Neuronal stem cell (in vitro differentiated cells): Measurements from ENCODE around the gene ITGA8.

Experiments
- DNase-seq: peaks from one replicate; pipeline ENCODE4 v3.0.0-alpha.2; 2013; ENCODE audit warnings: low spot score
- H2AFZ ChIP-seq: one replicate; pipeline ENCODE4 v1.6.1; 2013; ENCODE audit warnings: mild to moderate bottlenecking, low read length, inconsistent platforms
- H2AK5ac ChIP-seq: 2 replicates; pipeline ENCODE4 v1.6.1; 2013; ENCODE audit warnings: low read depth, mild to moderate bottlenecking, inconsistent platforms, low read length, moderate library complexity, mixed read lengths
- H2BK120ac ChIP-seq: 2 replicates; pipeline ENCODE4 v1.6.1; 2013; ENCODE audit warnings: low read depth, mild to moderate bottlenecking, inconsistent platforms, low read length, moderate library complexity, mixed read lengths
- H2BK12ac ChIP-seq: one replicate; pipeline ENCODE4 v1.6.1; 2013; ENCODE audit warnings: low read length, inconsistent platforms
- H2BK15ac ChIP-seq: 2 replicates; pipeline ENCODE4 v1.6.1; 2013; ENCODE audit warnings: mild to moderate bottlenecking, low read length, inconsistent platforms, mixed read lengths
- H2BK5ac ChIP-seq: one replicate; pipeline ENCODE4 v1.6.1; 2013; ENCODE audit warnings: inconsistent platforms, mild to moderate bottlenecking, low read length, moderate library complexity
- H3K14ac ChIP-seq: one replicate; pipeline ENCODE4 v1.6.1; 2013; ENCODE audit warnings: low read length, inconsistent platforms
- H3K18ac ChIP-seq: 2 replicates; pipeline ENCODE4 v1.6.1; 2013; ENCODE audit warnings: low read length, inconsistent platforms
- H3K23ac ChIP-seq: 2 replicates; pipeline ENCODE4 v1.6.1; 2013; ENCODE audit warnings: low read depth, mild to moderate bottlenecking, mixed read lengths, low read length, inconsistent platforms; ENCODE audit not compliant: poor library complexity
- H3K27ac ChIP-seq: replicated peaks from 3 replicates; pipeline ENCODE4 v1.5.1; 2013; ENCODE audit warnings: low read length, inconsistent platforms
- H3K27me3 ChIP-seq, 3 experiments: 2 replicates each; pipeline ENCODE4 v1.6.1; 2013; ENCODE audit warnings: low read length in 3 of 3, mild to moderate bottlenecking in 2 of 3, inconsistent platforms in 1 of 3, low read depth in 1 of 3, mixed read lengths in 1 of 3, moderate library complexity in 1 of 3; ENCODE audit not compliant: control insufficient read depth in 3 of 3, insufficient read depth in 3 of 3
- H3K36me3 ChIP-seq, 2 donors: replicated peaks in 1 of 2; 2 replicates each; pipeline ENCODE4 v1.6.1; 2013; ENCODE audit warnings: low read length in 2 of 2; ENCODE audit not compliant: control insufficient read depth in 2 of 2, insufficient read depth in 2 of 2
- H3K4ac ChIP-seq: 2 replicates; pipeline ENCODE4 v1.6.1; 2013; ENCODE audit warnings: inconsistent platforms, mild to moderate bottlenecking, low read length, moderate library complexity
- H3K4me1 ChIP-seq, 2 donors: 1 replicate in 1 of 2; 2 replicates in 1 of 2; pipeline ENCODE4 v1.6.1; 2013; ENCODE audit warnings: low read length in 2 of 2, low read depth in 1 of 2; ENCODE audit not compliant: control insufficient read depth in 2 of 2, insufficient read depth in 1 of 2
- H3K4me2 ChIP-seq: one replicate; pipeline ENCODE4 v1.6.1; 2013; ENCODE audit warnings: mild to moderate bottlenecking, low read length, inconsistent platforms; ENCODE audit not compliant: insufficient read depth, poor library complexity, severe bottlenecking
- H3K4me3 ChIP-seq, 2 donors: 2 replicates each; pipeline ENCODE4 v1.5.1; 2013; ENCODE audit warnings: low read length in 2 of 2, mild to moderate bottlenecking in 2 of 2, inconsistent platforms in 1 of 2, moderate library complexity in 1 of 2
- H3K79me1 ChIP-seq: one replicate; pipeline ENCODE4 v1.6.1; 2013; ENCODE audit warnings: low read depth, mild to moderate bottlenecking, inconsistent platforms, low read length, moderate library complexity
- H3K9ac ChIP-seq: one replicate; pipeline ENCODE4 v1.6.1; 2013; ENCODE audit warnings: mild to moderate bottlenecking, low read depth, low read length, inconsistent platforms; ENCODE audit not compliant: poor library complexity
- H3K9me3 ChIP-seq, 2 donors: replicated peaks in 1 of 2; 2 replicates each; pipeline versions ENCODE3 to v1.6.1; 2013; ENCODE audit warnings: low read length in 2 of 2, mild to moderate bottlenecking in 2 of 2, inconsistent platforms in 1 of 2, low read depth in 1 of 2, mixed read lengths in 1 of 2, moderate library complexity in 1 of 2; ENCODE audit not compliant: control insufficient read depth in 2 of 2, insufficient read depth in 1 of 2
- H4K8ac ChIP-seq: one replicate; pipeline ENCODE4 v1.6.1; 2013; ENCODE audit warnings: low read depth, mild to moderate bottlenecking, inconsistent platforms, low read length, moderate library complexity
- H4K91ac ChIP-seq: one replicate; pipeline ENCODE4 v1.6.1; 2013; ENCODE audit warnings: low read length, low read depth, mild to moderate bottlenecking, inconsistent platforms; ENCODE audit not compliant: poor library complexity
- WGBS, 2 donors: extraction: QIAGEN DNeasy Blood & Tissue Kit; methylation state at CpG; one replicate each; pipeline ENCODE4 v1.1.7; 2013; ENCODE audit warnings: missing lambda C conversion rate in 2 of 2, mixed read lengths in 1 of 2; ENCODE audit not compliant: insufficient read length in 2 of 2, insufficient replicate concordance in 1 of 2; ENCODE audit errors: extremely low coverage in 2 of 2; 5-methylcytosine and 5-hydroxymethylcytosine counted together

ITGA8 gene

GRCh38 chr10:15545884-15546283 lies 173.8 kb downstream of the ITGA8 start:
- no CpG with 5 or more reads among the region's 4 CpGs for WGBS, 2 donors
- H3K9me3 ChIP-seq: peaks cover 0 to 3% of the 10 kb centered on the region in 2 donors
- H2AFZ ChIP-seq: no peak overlapping the region

DNA sequence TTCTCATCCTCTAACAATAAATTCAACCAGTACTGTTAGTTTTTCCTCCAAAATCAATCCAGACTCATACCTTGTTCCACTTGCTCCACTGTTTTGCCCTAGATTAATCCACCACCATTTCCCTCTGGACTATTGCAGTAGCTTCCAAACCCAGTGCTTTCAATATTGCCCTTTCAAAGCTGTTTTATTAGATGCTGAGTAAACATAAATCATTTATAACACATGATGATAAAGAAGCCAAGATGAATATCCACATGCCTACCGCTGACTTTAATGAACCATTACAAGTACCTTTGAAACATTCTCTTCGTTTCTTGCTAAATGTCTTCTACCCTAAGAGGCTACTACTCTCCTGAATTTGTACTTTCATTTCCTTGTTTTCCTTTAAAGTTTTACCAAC lies 174.5 kb downstream of the ITGA8 start:
- no peaks in the 10 kb centered on the region for H3K36me3 ChIP-seq
- H3K4me1 ChIP-seq: no peaks in the 10 kb centered on the region
- H3K4me2 ChIP-seq: no peak overlapping the region
- H3K4me3 ChIP-seq: no peak overlapping the region
- H3K27ac ChIP-seq: no peak overlapping the region
- no peak overlapping the region for H3K9ac ChIP-seq
- no peak overlapping the region for H2AFZ ChIP-seq
- no peak overlapping the region for H2BK120ac ChIP-seq
- no peaks in the 10 kb centered on the region for H3K79me1 ChIP-seq
- no peak overlapping the region for H2BK12ac ChIP-seq
- H4K91ac ChIP-seq: no peak overlapping the region
- no peak for DNase-seq
- H3K18ac ChIP-seq: no peak overlapping the region
- WGBS, 2 donors: no CpG with 5 or more reads among the region's 2 CpGs
- H2BK5ac ChIP-seq: no peak overlapping the region
- H4K8ac ChIP-seq: no peak overlapping the region
- H3K23ac ChIP-seq: no peak overlapping the region
- H2AK5ac ChIP-seq: no peak overlapping the region
- H3K27me3 ChIP-seq: no peaks in the 10 kb centered on the region
- no peak overlapping the region for H2BK15ac ChIP-seq
- H3K4ac ChIP-seq: no peak overlapping the region
- no peak overlapping the region for H3K14ac ChIP-seq
- peaks cover 0 to under 1% of the 10 kb centered on the region in 2 donors for H3K9me3 ChIP-seq

More at GRCh38 chr10:15545884-15546283, 173.8 kb downstream of the ITGA8 start:
- Histone ChIP-seq H4K91ac (no peak overlapping the region), H3K27ac (no peak overlapping the region), H2BK12ac (no peak overlapping the region), H3K4ac (no peak overlapping the region), H4K8ac (peak overlapping the region; percentile 76), H3K9ac (no peak overlapping the region), H3K14ac (no peak overlapping the region), H3K36me3 (no peaks in the 10 kb centered on the region), H2BK120ac (no peak overlapping the region), H2BK15ac (no peak overlapping the region), H2BK5ac (no peak overlapping the region), H3K79me1 (no peaks in the 10 kb centered on the region), H3K23ac (no peak overlapping the region), H3K4me1 (no peaks in the 10 kb centered on the region), H3K18ac (peak overlapping the region; percentile 33), H3K4me3 (no peak overlapping the region), H3K27me3 (no peaks in the 10 kb centered on the region), H3K4me2 (no peak overlapping the region), H2AK5ac (no peak overlapping the region)
- no peak for DNase-seq

DNA sequence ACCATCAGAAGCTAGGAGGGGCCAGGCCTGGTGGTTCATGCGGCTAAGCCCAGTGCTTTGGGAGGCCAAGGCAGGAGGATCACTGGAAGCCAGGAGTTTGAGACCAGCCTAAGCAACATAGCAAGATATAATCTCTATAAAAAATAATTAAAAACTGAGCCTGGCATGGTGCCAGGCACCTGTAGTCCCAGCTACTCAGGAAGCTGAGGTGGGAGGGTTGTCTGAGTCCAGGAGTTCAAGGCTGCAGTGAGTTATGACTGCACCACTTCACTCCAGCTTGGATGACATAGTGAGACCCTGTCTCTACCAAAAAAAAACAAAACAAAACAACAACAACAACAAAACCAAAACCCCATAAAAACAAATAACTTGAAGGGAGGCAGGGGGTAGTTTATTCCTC lies 175.7 kb downstream of the ITGA8 start:
- Histone ChIP-seq H3K4me2 (no peak overlapping the region), H2BK120ac (no peak overlapping the region), H4K8ac (no peak overlapping the region), H3K4ac (no peak overlapping the region), H3K27me3 (no peaks in the 10 kb centered on the region), H2BK15ac (no peak overlapping the region), H3K4me3 (no peak overlapping the region), H3K9me3 (no peaks in the 10 kb centered on the region), H3K9ac (no peak overlapping the region), H3K23ac (no peak overlapping the region), H3K18ac (no peak overlapping the region), H2AFZ (no peak overlapping the region), H3K4me1 (no peaks in the 10 kb centered on the region), H3K14ac (no peak overlapping the region), H3K79me1 (no peaks in the 10 kb centered on the region), H3K27ac (no peak overlapping the region), H2AK5ac (no peak overlapping the region), H2BK12ac (no peak overlapping the region), H3K36me3 (no peaks in the 10 kb centered on the region), H2BK5ac (no peak overlapping the region), H4K91ac (no peak overlapping the region)
- no CpG with 5 or more reads among the region's 1 CpG for WGBS, 2 donors
- DNase-seq: no peak

DNA sequence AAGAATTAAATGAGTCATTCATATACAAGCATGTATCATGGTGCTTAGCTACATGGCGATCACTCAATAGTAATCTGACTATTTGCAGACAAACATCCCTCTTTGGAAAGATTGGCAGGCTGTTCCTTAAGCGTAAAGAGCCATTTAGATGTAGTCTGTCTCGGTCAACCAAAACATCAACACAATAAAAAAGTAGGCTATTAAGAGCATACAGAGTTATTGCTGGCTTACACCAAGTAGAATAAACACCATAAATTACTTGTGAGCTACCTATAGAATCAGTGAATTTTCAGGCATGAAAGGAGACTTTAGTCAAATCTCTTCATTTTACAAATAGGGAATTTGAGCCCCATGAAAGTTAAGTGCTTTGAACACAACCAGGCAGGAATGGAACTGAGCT lies 176.9 kb downstream of the ITGA8 start:
- H3K79me1 ChIP-seq: no peaks in the 10 kb centered on the region
- H3K4me3 ChIP-seq: no peak overlapping the region
- H3K14ac ChIP-seq: no peak overlapping the region
- H3K27ac ChIP-seq: no peak overlapping the region
- no peak overlapping the region for H3K4ac ChIP-seq
- no peak overlapping the region for H2AK5ac ChIP-seq
- no CpG with 5 or more reads among the region's 3 CpGs for WGBS, 2 donors
- no peak overlapping the region for H4K8ac ChIP-seq
- H3K36me3 ChIP-seq: no peaks in the 10 kb centered on the region
- no peaks in the 10 kb centered on the region for H3K9me3 ChIP-seq
- no peak overlapping the region for H2BK12ac ChIP-seq
- no peaks in the 10 kb centered on the region for H3K27me3 ChIP-seq
- no peaks in the 10 kb centered on the region for H3K4me1 ChIP-seq
- H3K23ac ChIP-seq: no peak overlapping the region
- no peak overlapping the region for H3K4me2 ChIP-seq
- H2AFZ ChIP-seq: no peak overlapping the region
- no peak overlapping the region for H2BK15ac ChIP-seq
- no peak overlapping the region for H3K9ac ChIP-seq
- H2BK5ac ChIP-seq: no peak overlapping the region
- no peak for DNase-seq
- no peak overlapping the region for H4K91ac ChIP-seq
- H3K18ac ChIP-seq: no peak overlapping the region
- no peak overlapping the region for H2BK120ac ChIP-seq
